Esophagus squamous epithelium (tissue), 5 donors: Measurements from ENCODE around the gene HSPG2. TPM values are rescaled to one million over a fixed set of nuclear protein-coding genes. Genes with fewer than 3 reads are reported as not detected.

Experiments
- DNase-seq: peaks from one replicate; lab custom pipeline; 2025; lab: John Stamatoyannopoulos, UW
- H3K27ac ChIP-seq, 4 donors: fragments of 200-600 bp; sonication (generic); one replicate each; pipeline ENCODE4 v1.5.1; 2016 to 2019; ENCODE audit warnings: mild to moderate bottlenecking in 1 of 4
- H3K27me3 ChIP-seq, 4 donors: fragments of 200-600 bp; sonication (generic); 1 replicate in 3 of 4; 2 replicates in 1 of 4; pipeline versions ENCODE4 v1.5.1 to v1.6.0; 2017 to 2021; ENCODE audit warnings: antibody characterized with exemption in 1 of 4
- H3K36me3 ChIP-seq, 3 donors: fragments of 200-600 bp; sonication (generic); one replicate each; pipeline ENCODE4 v1.5.1; 2016 to 2019
- H3K4me1 ChIP-seq, 3 donors: fragments of 200-600 bp; sonication (generic); one replicate each; pipeline ENCODE4 v1.5.1; 2017 to 2019
- H3K4me3 ChIP-seq, 4 donors: fragments of 200-600 bp; sonication (generic); 1 replicate in 3 of 4; 2 replicates in 1 of 4; pipeline ENCODE4 v1.5.1; 2016 to 2019; ENCODE audit warnings: mild to moderate bottlenecking in 2 of 4, moderate library complexity in 1 of 4
- H3K9me3 ChIP-seq, 3 donors: fragments of 200-600 bp; sonication (generic); one replicate each; pipeline ENCODE4 v1.5.1; 2016 to 2019
- POLR2A ChIP-seq, 4 donors: fragments of 450-650 bp; IDR thresholded peaks; one replicate each; pipeline ENCODE4 v1.6.1; 2017; ENCODE audit warnings: antibody characterized with exemption in 4 of 4, mild to moderate bottlenecking in 4 of 4, moderate library complexity in 3 of 4
- WGBS, 2 donors: methylation state at CpG; one replicate each; pipeline ENCODE4 v1.1.5; 2018; 5-methylcytosine and 5-hydroxymethylcytosine counted together
- intact Hi-C: fragments of 100-400 bp; cut with DNase I; formaldehyde crosslinking; loops from one replicate; pipeline ENCODE4 v1.15.0; 2022
- total RNA-seq, 4 donors: library from RNA; depleted of rRNA; stranded (reverse); fragments of >200 nt; gene quantifications; one replicate each; pipeline ENCODE4 v1.1.0, GENCODE V29; 2016
- TF ChIP-seq, protein P1 (sequence below), 6 experiments: fragments of 450-650 bp in 4 of 6; fragments of 200-600 bp in 2 of 6; sonication (generic) in 2 of 6; IDR thresholded peaks; one replicate each; pipeline ENCODE4 v1.5.1; 2016 to 2019; ENCODE audit warnings: antibody characterized with exemption in 6 of 6, mild to moderate bottlenecking in 4 of 6, moderate library complexity in 4 of 6
- donor health status: DM: yes; HTN: yes; CAD: no.

Gene HSPG2
- total RNA-seq, 4 donors from 2014 or later, result 44.9 to 107 (median 54.2) TPM

DNA sequence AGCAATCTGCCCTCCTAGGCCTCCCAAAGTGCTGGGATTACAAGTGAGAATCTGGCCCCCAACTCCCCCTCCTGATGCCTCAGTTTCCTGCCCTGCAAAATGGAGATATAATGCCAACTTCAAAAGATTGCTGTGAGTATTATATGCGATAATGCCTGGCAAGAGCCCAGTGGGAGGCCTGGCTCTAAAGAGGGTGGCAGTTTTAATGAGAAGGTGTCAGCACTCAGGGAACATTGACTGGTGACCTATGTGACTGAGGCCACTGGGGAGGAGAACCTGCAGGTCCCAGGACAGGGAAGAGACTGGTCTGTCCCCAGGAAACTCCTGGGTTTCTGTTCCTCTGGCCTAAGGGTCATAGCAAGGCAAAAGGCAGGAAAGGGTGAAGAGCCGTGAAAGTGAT, 11.0 kb downstream of the HSPG2 start:
- intact Hi-C loops, result no loop called here
- Histone ChIP-seq H3K4me1 (peaks cover 35 to 99% (median 80%) of the 10 kb centered on the region in 3 donors), H3K36me3 (peaks cover 0 to 10% (median 0%) of the 10 kb centered on the region in 3 donors), H3K4me3 (no peak overlapping the region), H3K27me3 (no peaks in the 10 kb centered on the region), H3K9me3 (no peaks in the 10 kb centered on the region), H3K27ac (peak overlapping the region; percentile 75 to 97 (median 90))
- TF ChIP-seq, protein P1, sequence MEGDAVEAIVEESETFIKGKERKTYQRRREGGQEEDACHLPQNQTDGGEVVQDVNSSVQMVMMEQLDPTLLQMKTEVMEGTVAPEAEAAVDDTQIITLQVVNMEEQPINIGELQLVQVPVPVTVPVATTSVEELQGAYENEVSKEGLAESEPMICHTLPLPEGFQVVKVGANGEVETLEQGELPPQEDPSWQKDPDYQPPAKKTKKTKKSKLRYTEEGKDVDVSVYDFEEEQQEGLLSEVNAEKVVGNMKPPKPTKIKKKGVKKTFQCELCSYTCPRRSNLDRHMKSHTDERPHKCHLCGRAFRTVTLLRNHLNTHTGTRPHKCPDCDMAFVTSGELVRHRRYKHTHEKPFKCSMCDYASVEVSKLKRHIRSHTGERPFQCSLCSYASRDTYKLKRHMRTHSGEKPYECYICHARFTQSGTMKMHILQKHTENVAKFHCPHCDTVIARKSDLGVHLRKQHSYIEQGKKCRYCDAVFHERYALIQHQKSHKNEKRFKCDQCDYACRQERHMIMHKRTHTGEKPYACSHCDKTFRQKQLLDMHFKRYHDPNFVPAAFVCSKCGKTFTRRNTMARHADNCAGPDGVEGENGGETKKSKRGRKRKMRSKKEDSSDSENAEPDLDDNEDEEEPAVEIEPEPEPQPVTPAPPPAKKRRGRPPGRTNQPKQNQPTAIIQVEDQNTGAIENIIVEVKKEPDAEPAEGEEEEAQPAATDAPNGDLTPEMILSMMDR (IDR thresholded peaks at IDR 0.05), result no peak
- TF ChIP-seq POLR2A (IDR thresholded peaks at IDR 0.05), result no peak
- no peak for DNase-seq
- 65% methylated on average over 2 of the region's 2 CpGs; no CpG with 5 or more reads in 1 of the 2 donors for WGBS, 2 donors

DNA sequence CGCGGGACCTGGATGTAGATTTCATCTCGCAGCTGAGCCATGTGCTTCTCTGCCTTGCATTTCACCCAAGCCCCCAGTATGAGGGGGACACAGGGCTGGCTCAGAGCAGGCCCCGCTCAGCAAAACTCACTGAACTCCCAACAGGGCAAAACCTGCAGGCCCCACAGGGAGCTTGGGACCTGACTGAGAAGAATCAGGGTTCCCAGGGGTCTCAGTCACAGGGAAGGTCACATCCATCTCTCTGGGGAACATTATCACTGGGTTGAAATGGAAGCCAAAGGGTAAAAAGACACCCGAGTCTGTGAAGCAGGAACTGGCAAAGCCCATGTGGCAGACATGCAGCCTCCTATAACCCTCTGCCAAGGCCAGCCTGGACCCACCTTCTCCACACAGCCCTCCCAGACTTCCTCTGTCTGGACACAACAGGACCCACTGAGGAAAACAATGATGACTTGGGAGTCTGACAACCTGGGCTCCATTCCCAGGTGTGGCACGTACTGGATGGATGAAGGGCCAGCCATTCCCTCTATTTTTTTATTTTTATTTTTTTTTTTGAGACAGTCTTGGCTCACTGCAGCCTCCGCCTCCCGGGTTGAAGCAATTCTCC, 11.7 kb downstream of the HSPG2 start:
- DNase-seq, result no peak
- Histone ChIP-seq H3K4me1 (peaks cover 31 to 99% (median 80%) of the 10 kb centered on the region in 3 donors), H3K36me3 (peaks cover 0 to 10% (median 0%) of the 10 kb centered on the region in 3 donors), H3K4me3 (no peak overlapping the region), H3K9me3 (no peaks in the 10 kb centered on the region), H3K27me3 (no peaks in the 10 kb centered on the region), H3K27ac (peak overlapping the region; percentile 75 to 97 (median 90))
- TF ChIP-seq, protein P1 (IDR thresholded peaks at IDR 0.05), result no peak
- no peak for TF ChIP-seq POLR2A (IDR thresholded peaks at IDR 0.05)
- intact Hi-C loops, result no loop called here
- WGBS, 2 donors, result 58 to 68% methylated on average over 4 to 7 of the region's 8 CpGs

DNA sequence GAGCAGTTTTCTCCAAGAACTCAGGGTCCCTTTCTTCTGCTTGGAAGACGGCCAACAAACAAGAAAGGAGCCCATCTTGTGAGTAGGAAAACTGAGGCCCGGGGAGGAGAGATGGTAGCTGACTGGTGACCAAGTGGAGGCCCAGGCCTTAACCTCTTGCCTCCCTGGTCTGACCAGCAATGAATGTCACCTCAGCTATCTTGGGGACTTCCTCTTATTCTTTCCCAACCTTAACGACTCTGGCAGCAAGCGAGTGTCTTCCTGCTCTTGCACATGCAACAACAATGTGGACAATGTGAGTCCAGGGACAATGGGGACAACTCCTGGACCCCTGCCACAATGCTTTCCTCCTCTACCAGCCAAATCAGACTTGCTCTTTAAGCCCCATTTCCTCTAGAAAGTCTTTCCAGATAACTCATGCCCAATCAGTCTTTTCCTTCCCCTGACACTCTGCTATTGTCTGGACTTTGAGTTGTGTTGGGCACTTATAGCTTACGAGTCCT, 12.6 kb downstream of the HSPG2 start:
- intact Hi-C loops, result no loop called here
- DNase-seq, result no peak
- peaks cover 0 to 8% (median 0%) of the 10 kb centered on the region in 3 donors for H3K36me3 ChIP-seq

DNA sequence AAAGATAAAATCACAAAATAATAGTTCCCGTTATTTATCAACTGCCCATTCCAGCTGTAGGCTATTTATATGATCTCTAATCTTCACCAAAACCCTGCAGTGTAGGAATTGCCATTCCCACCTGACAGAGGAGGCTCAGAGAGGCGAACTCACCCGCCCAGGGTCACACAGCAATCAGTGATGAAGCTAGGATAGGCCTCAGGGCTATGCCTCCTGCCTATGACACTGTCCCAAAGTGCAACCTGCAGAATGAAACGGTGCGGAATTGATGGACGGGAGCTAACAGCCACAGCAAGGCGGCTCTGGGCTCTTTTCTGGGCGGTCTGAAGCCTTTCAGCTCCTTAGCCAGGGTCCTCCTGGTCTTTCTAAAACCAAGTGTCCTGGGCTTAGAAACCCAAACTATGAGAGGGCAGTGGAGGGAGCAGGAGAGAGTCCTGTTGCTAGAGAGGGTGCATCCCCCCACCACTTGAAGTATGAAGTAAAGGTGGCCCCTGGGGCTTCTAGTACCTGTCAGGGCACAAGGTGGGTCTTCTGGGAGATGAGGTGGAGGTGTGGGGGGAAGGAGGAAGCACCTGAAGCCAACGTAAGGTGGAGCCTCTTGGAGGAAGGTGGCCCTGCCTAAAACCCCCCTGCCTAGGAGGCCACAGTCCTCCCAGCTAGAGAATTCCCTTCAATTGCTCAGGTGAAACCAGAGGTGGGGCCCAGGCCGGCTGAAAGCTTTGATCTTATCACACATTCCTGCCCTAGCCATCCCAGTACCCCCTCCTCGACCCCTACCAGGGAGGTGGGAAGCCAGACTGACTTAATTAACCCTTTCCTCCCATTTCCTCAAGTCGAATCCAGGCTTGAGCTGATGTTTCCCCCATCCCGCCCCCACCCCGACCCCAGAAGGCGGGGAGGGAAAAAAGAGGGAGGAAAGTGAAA, 14.8 kb downstream of the HSPG2 start:
- 59 to 76% methylated on average over 8 to 10 of the region's 15 CpGs for WGBS, 2 donors
- H3K27me3 ChIP-seq, result no peaks in the 10 kb centered on the region
- no peak overlapping the region for H3K4me3 ChIP-seq
- TF ChIP-seq, protein P1 (IDR thresholded peaks at IDR 0.05), result no peak
- peaks cover 0 to 18% (median 0%) of the 10 kb centered on the region in 3 donors for H3K36me3 ChIP-seq
- H3K4me1 ChIP-seq, result peaks cover 19 to 99% (median 74%) of the 10 kb centered on the region in 3 donors
- peak overlapping the region; percentile 75 to 97 (median 90) for H3K27ac ChIP-seq
- no peak for DNase-seq
- H3K9me3 ChIP-seq, result no peaks in the 10 kb centered on the region
- intact Hi-C loops, result no loop called here

More for the DNA sequence above, 12.6 kb downstream of the HSPG2 start:
- no peaks in the 10 kb centered on the region for H3K27me3 ChIP-seq
- no peaks in the 10 kb centered on the region for H3K9me3 ChIP-seq
- no peak for TF ChIP-seq POLR2A (IDR thresholded peaks at IDR 0.05)
- TF ChIP-seq, protein P1 (IDR thresholded peaks at IDR 0.05), result no peak
- 51 to 56% methylated on average over 4 to 5 of the region's 5 CpGs for WGBS, 2 donors
- H3K27ac ChIP-seq, result peak overlapping the region; percentile 75 to 97 (median 90)
- no peak overlapping the region for H3K4me3 ChIP-seq
- peaks cover 31 to 99% (median 81%) of the 10 kb centered on the region in 3 donors for H3K4me1 ChIP-seq
